Ammon's horn (tissue), 1 donor: ENCODE data around the gene ELMO1.

Source experiments
- DNase-seq: peaks from one replicate; pipeline ENCODE4 v3.0.0-alpha.2; 2016; ENCODE audit warnings: low spot score

The ELMO1 gene

GRCh38 chr7:36831049-36831448 lies 617.6 kb downstream of the ELMO1 start:
- DNase-seq, result no peak

- DNase-seq, result peak; percentile 8
These were observed 620.6 kb downstream of the ELMO1 start for GRCh38 chr7:36827726-36828703.

- no peak for DNase-seq
These were observed 623.2 kb downstream of the ELMO1 start for GRCh38 chr7:36825501-36825900.

GRCh38 chr7:36823353-36823752 lies 625.3 kb downstream of the ELMO1 start:
- DNase-seq, result no peak

- DNase-seq, result no peak
These were observed 627.0 kb downstream of the ELMO1 start for GRCh38 chr7:36821617-36822016.

GRCh38 chr7:36820527-36821170 lies 628.0 kb downstream of the ELMO1 start:
- no peak for DNase-seq

- DNase-seq, result no peak
These were observed 629.0 kb downstream of the ELMO1 start for GRCh38 chr7:36819639-36820038.

- DNase-seq, result no peak
These were observed 634.4 kb downstream of the ELMO1 start for GRCh38 chr7:36814311-36814710.

- no peak for DNase-seq
These were observed 636.9 kb downstream of the ELMO1 start for GRCh38 chr7:36811807-36812206.

- no peak for DNase-seq
These were observed 638.2 kb downstream of the ELMO1 start for GRCh38 chr7:36810489-36810888.

GRCh38 chr7:36810032-36810431 lies 638.6 kb downstream of the ELMO1 start:
- no peak for DNase-seq

- no peak for DNase-seq
These were observed 639.2 kb downstream of the ELMO1 start for GRCh38 chr7:36809510-36809909.

- no peak for DNase-seq
These were observed 639.6 kb downstream of the ELMO1 start for GRCh38 chr7:36809086-36809485.

GRCh38 chr7:36806891-36807290 lies 641.8 kb downstream of the ELMO1 start:
- no peak for DNase-seq
